GM21390 (cell line): ENCODE results near the gene TCERG1L.
"Not testable (repeated sequence)": the region's sequence is repeated elsewhere in the genome, so short reads cannot be mapped to it uniquely, and the experiment has no call there.

Source experiments
- ATAC-seq: cut with Tn5 transposase; IDR thresholded peaks from one replicate; pipeline ENCODE4 v1.9.1; 2021; ENCODE audit not compliant: unreplicated experiment

TCERG1L gene

GRCh38 chr10:131250454-131251145 lies 60.9 kb downstream of the TCERG1L start:
- ATAC-seq, result no peak

- no peak for ATAC-seq
These were observed 61.6 kb downstream of the TCERG1L start for GRCh38 chr10:131249955-131250344.

- ATAC-seq, result no peak
These were observed 62.1 kb downstream of the TCERG1L start for GRCh38 chr10:131249238-131249954.

DNA sequence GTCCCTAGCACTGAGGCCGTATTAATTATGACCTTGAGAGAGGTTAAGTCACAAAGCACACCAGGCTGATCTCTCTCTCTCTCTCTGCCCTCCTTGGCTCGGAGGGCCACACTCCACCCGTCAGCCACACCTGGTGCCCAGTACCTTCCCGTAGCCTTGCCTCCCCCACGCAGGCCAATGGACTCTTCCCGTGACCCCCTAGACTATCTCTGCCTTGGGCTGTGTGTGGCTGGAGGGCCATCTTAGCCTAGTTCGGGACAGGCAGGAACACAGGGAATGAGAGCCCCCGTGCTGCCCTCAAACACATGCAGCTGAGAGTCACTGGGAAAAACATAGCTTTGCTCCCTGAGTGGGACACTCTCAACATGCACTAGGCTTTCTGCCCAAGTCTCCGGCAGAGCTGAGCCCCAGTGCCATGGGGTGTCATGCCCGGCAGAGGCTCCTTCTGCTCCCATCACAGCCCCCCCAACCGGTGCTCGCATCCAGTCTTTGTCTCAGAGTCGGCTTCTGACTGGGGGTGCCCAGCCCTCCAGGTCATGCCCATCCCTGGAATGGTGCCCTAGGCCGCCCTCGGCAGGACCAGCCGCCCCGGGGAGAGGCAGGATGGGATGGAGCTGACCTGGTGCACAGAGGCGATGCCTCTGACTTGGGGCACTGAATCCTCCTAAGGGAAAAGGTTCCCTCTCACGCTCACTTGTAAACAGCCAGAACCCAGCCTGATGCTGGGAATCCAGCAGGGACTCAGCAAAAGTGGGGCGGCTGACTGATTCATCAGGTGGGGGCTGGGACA lies 63.0 kb downstream of the TCERG1L start:
- no peak for ATAC-seq

- no peak for ATAC-seq
These were observed 63.6 kb downstream of the TCERG1L start for GRCh38 chr10:131247873-131248272.

DNA sequence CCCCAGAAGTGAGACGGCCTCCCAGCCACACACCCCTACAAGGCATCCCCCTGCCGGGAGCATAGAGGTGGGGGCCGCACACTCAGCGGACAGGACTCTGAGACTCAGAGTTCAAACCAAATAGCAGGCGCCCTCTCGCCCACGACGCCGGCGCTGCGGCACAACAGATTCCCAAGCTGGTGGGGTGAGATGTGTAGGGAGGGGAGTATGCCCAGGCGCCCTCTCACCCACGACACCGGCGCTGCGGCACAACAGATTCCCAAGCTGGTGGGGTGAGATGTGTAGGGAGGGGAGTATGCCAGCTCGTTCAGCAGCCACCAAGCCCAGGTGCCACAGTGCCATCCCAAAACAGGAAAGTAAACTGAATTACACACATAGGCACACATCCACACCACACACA lies 64.7 kb downstream of the TCERG1L start:
- no peak for ATAC-seq

GRCh38 chr10:131246089-131246488 lies 65.4 kb downstream of the TCERG1L start:
- ATAC-seq, result no peak

- ATAC-seq, result no peak
These were observed 66.0 kb downstream of the TCERG1L start for GRCh38 chr10:131245475-131246059.

GRCh38 chr10:131244836-131245235 lies 66.7 kb downstream of the TCERG1L start:
- ATAC-seq, result no peak

DNA sequence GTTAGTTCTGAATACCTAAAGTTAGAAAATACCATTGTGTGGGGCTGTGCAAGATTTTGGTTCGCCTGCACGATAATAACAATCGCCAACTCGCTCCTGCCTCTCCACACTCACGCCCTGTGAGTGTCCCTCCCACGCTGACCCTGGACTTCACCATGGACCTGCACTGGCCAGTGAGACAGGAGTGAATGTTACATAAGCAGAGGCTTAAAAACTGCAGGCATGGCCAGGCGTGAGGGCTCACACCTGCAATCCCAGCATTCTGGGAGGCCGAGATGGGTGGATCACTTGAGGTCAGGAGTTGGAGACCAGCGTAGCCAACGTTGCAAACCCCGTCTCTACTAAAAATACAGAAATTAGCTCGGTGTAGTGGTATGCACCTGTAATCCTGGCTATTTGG lies 68.4 kb downstream of the TCERG1L start:
- ATAC-seq, result no peak

GRCh38 chr10:131242007-131242406 lies 69.5 kb downstream of the TCERG1L start:
- ATAC-seq, result no peak

DNA sequence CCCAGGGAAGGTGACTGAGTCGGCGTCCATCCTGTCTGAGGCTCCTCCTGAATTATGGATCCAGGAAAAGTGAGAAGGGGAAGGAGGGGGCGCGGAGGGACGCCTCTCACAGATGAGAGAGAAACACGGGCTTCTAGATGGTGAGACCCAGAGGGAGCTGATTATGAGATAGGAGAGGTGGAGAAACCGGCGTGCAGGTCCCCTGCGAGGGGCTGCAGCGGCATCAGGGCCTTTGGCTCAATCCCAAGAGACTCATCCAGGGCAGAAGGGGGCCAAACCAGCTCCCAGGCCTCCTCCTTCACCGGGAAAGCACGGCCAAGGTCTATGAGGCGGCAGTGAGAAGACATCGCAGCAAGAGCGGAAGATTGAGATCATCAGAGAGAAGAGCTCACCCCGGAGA lies 70.8 kb downstream of the TCERG1L start:
- no peak for ATAC-seq

GRCh38 chr10:131239926-131240325 lies 71.6 kb downstream of the TCERG1L start:
- no peak for ATAC-seq

- ATAC-seq, result no peak
These were observed 72.1 kb downstream of the TCERG1L start for GRCh38 chr10:131239450-131239849.

- ATAC-seq, result no peak
These were observed 72.7 kb downstream of the TCERG1L start for GRCh38 chr10:131238669-131239280.

GRCh38 chr10:131237991-131238651 lies 73.4 kb downstream of the TCERG1L start:
- ATAC-seq, result no peak

DNA sequence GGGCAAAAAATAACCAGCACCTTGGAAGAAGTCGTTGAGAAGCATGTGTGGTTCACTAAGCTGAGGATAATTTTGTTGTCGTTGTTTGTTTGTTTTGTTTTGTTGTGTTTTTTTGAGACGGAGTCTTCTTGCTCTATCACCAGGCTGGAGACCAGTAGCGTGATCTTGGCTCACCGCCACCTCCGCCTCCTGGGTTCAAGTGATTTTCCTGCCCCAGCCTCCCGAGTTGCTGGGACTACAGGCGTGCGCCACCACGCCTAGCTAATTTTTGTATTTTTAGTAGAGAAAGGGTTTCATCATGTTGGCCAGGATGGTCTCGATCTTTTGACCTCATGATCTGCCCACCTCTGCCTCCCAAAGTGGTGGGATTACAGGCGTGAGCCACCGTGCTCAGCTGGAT lies 76.9 kb downstream of the TCERG1L start:
- ATAC-seq, result not testable (repeated sequence)

GRCh38 chr10:131233611-131234258 lies 77.8 kb downstream of the TCERG1L start:
- ATAC-seq, result no peak

DNA sequence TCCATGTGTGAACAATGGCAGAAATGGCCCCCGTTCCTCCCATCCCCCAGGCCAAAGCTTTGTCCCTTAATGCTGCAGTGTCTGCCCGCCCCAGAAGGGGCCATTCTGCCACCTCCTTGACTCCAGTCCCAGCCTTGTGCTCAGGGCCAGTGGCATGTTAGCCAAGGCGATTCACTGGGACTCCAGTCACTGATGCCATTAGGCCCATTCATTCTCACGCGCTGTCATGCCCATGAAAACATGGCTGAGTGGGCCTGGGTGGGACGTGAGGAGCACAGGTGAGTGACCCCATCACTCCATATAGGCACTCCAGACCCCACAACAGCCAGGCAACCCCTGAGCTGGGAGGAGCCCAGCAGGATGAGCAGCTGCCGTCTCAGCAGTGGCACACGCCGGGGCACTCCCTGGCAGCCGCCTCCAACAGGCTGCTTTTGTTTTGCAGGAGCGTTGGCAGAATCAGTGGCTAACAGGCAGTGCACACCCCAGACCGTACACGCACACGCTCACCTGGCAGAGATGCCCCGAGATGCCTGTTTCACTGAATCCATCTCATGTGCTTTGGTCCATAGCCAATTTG lies 79.5 kb downstream of the TCERG1L start:
- ATAC-seq, result no peak
